ENCODE data around the gene MYH6. TPM values are rescaled to one million over a fixed set of nuclear protein-coding genes. Genes with fewer than 3 reads are reported as not detected.
"Not testable (repeated sequence)": the region's sequence is repeated elsewhere in the genome, so short reads cannot be mapped to it uniquely, and the experiment has no call there.

Gene MYH6
- total RNA-seq, 1 donor from 2014 or later: not detected

GRCh38 chr14:23389396-23389795, 18.7 kb downstream of the MYH6 start:
- Histone ChIP-seq H3K27me3 (ENCODE audit: control insufficient read depth, insufficient read depth, low read length) (peaks cover 8% of the 10 kb centered on the region), H3K4me3 (ENCODE audit: low read depth, low read length) (no peak overlapping the region), H3K36me3 (ENCODE audit: control insufficient read depth, insufficient read depth, low read length) (no peaks in the 10 kb centered on the region)
- no peak for TF ChIP-seq CTCF (IDR thresholded peaks at IDR 0.05; ENCODE audit: insufficient read depth, low read length, poor library complexity, severe bottlenecking)
- DNase-seq (ENCODE audit: low read depth): no peak

- no peak for TF ChIP-seq CTCF (IDR thresholded peaks at IDR 0.05; ENCODE audit: insufficient read depth, low read length, poor library complexity, severe bottlenecking)
- no peak for DNase-seq (ENCODE audit: low read depth)
- Histone ChIP-seq H3K27me3 (ENCODE audit: control insufficient read depth, insufficient read depth, low read length) (peaks cover 10% of the 10 kb centered on the region), H3K4me3 (ENCODE audit: low read depth, low read length) (no peak overlapping the region), H3K36me3 (ENCODE audit: control insufficient read depth, insufficient read depth, low read length) (no peaks in the 10 kb centered on the region)
These were observed 19.1 kb downstream of the MYH6 start for GRCh38 chr14:23388996-23389395.

- peaks cover 10% of the 10 kb centered on the region for H3K27me3 ChIP-seq (ENCODE audit: control insufficient read depth, insufficient read depth, low read length)
- H3K4me3 ChIP-seq (ENCODE audit: low read depth, low read length): no peak overlapping the region
- H3K36me3 ChIP-seq (ENCODE audit: control insufficient read depth, insufficient read depth, low read length): no peaks in the 10 kb centered on the region
- no peak for TF ChIP-seq CTCF (IDR thresholded peaks at IDR 0.05; ENCODE audit: insufficient read depth, low read length, poor library complexity, severe bottlenecking)
- no peak for DNase-seq (ENCODE audit: low read depth)
These were observed 19.9 kb downstream of the MYH6 start for GRCh38 chr14:23387916-23388882.

- peaks cover 13% of the 10 kb centered on the region for H3K27me3 ChIP-seq (ENCODE audit: control insufficient read depth, insufficient read depth, low read length)
- no peaks in the 10 kb centered on the region for H3K36me3 ChIP-seq (ENCODE audit: control insufficient read depth, insufficient read depth, low read length)
- H3K4me3 ChIP-seq (ENCODE audit: low read depth, low read length): no peak overlapping the region
- no peak for TF ChIP-seq CTCF (IDR thresholded peaks at IDR 0.05; ENCODE audit: insufficient read depth, low read length, poor library complexity, severe bottlenecking)
- no peak for DNase-seq (ENCODE audit: low read depth)
These were observed 21.1 kb downstream of the MYH6 start for GRCh38 chr14:23386999-23387398.

GRCh38 chr14:23386266-23386657, 21.8 kb downstream of the MYH6 start:
- not testable (repeated sequence) for H3K36me3 ChIP-seq (ENCODE audit: control insufficient read depth, insufficient read depth, low read length); DNase-seq (ENCODE audit: low read depth); H3K4me3 ChIP-seq (ENCODE audit: low read depth, low read length)
- peaks cover 13% of the 10 kb centered on the region for H3K27me3 ChIP-seq (ENCODE audit: control insufficient read depth, insufficient read depth, low read length)

- no peak for TF ChIP-seq CTCF (IDR thresholded peaks at IDR 0.05; ENCODE audit: insufficient read depth, low read length, poor library complexity, severe bottlenecking)
- DNase-seq (ENCODE audit: low read depth): no peak
- Histone ChIP-seq H3K36me3 (ENCODE audit: control insufficient read depth, insufficient read depth, low read length) (no peaks in the 10 kb centered on the region), H3K27me3 (ENCODE audit: control insufficient read depth, insufficient read depth, low read length) (peaks cover 13% of the 10 kb centered on the region), H3K4me3 (ENCODE audit: low read depth, low read length) (no peak overlapping the region)
These were observed 22.3 kb downstream of the MYH6 start for GRCh38 chr14:23385642-23386265.
